ENCODE data around the gene SDR42E2. TPM values are rescaled to one million over a fixed set of nuclear protein-coding genes. Genes with fewer than 3 reads are reported as not detected.
A peak's percentile ranks its signal among the peaks of the same experiment; 100 is the strongest.
"Not testable (repeated sequence)": the region's sequence is repeated elsewhere in the genome, so short reads cannot be mapped to it uniquely, and the experiment has no call there.

Gene SDR42E2
- total and polyA plus RNA-seq, 2 donors from 2014 or later = not detected

DNA sequence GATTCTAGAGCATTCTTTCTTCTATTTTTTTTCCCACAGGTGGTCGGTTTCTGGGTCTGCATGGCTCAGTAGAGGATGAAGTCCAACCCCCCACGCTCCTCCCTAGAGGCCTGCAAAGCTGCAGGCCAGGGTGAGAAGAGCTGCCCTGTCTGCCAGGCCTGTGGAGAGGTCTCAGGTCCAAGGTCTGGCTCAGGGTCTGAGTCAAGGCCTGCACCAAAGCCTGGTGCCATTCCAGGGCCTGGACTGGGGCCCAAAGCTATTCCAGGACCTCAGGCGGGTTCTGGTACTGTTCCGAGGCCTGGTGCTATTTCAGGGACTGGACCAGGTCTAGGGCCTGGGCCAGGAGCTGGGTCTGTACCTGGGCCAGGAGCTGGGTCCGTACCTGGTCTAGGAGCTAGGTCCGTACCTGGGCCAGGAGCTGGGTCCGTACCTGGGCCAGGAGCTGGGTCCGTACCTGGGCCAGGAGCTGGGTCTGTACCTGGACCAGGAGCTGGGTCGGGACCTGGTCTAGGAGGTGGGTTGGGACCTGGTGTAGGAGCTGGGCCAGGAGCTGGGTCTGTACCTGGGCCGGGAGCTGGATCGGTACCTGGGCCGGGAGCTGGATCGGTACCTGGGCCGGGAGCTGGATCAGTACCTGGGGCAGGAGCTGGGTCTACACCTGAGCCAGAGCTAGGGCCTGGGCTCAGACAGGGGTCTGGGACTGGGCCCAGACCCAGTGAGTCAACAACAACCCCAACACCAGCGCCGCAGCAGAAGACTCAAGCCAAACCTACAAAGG lies 3.4 kb downstream of the SDR42E2 start:
- peaks cover 5% of the 10 kb centered on the region for H3K27me3 ChIP-seq (ENCODE audit: control insufficient read depth, insufficient read depth, low read length)
- no peak for TF ChIP-seq CTCF (IDR thresholded peaks at IDR 0.05; ENCODE audit: borderline replicate concordance, extremely low read depth, insufficient read depth)
- DNase-seq (peak in 1 of 5 donors; percentile 10), FAIRE-seq (no peak)
- no peak overlapping the region for H3K4me3 ChIP-seq (ENCODE audit: low read length in 3 of 3)
- no peak overlapping the region for H3K9ac ChIP-seq (ENCODE audit: low read length in 3 of 3)
- H3K36me3 ChIP-seq (ENCODE audit: control insufficient read depth in 2 of 3, insufficient read depth in 3 of 3, low read length in 3 of 3) = no peaks in the 10 kb centered on the region
- H3K27ac ChIP-seq (ENCODE audit: low read depth in 2 of 2, low read length in 2 of 2) = no peak overlapping the region
- no peaks in the 10 kb centered on the region for H3K4me1 ChIP-seq (ENCODE audit: control insufficient read depth in 2 of 3, insufficient read depth in 2 of 3, low read depth in 1 of 3, low read length in 3 of 3)
- peaks cover 0 to 4% (median 0%) of the 10 kb centered on the region in 3 donors for H3K9me3 ChIP-seq (ENCODE audit: control insufficient read depth in 2 of 3, insufficient read depth in 1 of 3, low read length in 3 of 3)
- intact Hi-C loops (cut with DNase I) = no loop called here

DNA sequence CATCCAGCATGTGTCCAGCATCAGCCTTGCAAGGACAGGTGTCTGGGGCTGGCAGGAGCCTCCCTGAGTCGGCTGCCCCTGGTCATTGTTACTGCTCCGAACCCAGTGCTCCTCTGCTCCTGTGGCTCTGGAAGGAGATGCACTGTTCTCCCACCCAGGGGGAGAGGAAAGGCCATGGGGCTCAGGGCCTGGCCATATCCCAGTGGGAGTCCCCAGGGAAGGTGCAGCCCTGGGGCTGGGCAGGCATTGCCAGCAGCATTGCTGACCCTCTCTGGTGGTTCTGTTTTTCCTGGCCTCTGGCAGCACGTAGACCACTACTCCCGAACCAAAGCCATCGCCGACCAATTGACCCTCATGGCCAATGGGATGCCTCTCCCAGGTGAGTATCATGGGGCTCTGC lies 9.6 kb downstream of the SDR42E2 start:
- H3K9ac ChIP-seq (ENCODE audit: low read length in 3 of 3) = no peak overlapping the region
- no peaks in the 10 kb centered on the region for H3K4me1 ChIP-seq (ENCODE audit: control insufficient read depth in 2 of 3, insufficient read depth in 2 of 3, low read depth in 1 of 3, low read length in 3 of 3)
- intact Hi-C loops (cut with DNase I) = no loop called here
- H3K27ac ChIP-seq (ENCODE audit: low read depth in 2 of 2, low read length in 2 of 2) = no peak overlapping the region
- H3K9me3 ChIP-seq (ENCODE audit: control insufficient read depth in 2 of 3, insufficient read depth in 1 of 3, low read length in 3 of 3) = no peaks in the 10 kb centered on the region
- no peaks in the 10 kb centered on the region for H3K36me3 ChIP-seq (ENCODE audit: control insufficient read depth in 2 of 3, insufficient read depth in 3 of 3, low read length in 3 of 3)
- no peaks in the 10 kb centered on the region for H3K27me3 ChIP-seq (ENCODE audit: control insufficient read depth, insufficient read depth, low read length)
- FAIRE-seq = no peak
- TF ChIP-seq CTCF (IDR thresholded peaks at IDR 0.05; ENCODE audit: borderline replicate concordance, extremely low read depth, insufficient read depth) = no peak
- no peak overlapping the region for H3K4me3 ChIP-seq (ENCODE audit: low read length in 3 of 3)
- no peak for DNase-seq

GRCh38 chr16:22172642-22173041 lies 10.3 kb downstream of the SDR42E2 start:
- H3K9me3 ChIP-seq (ENCODE audit: control insufficient read depth in 2 of 3, insufficient read depth in 1 of 3, low read length in 3 of 3); DNase-seq; H3K27ac ChIP-seq (ENCODE audit: low read depth in 2 of 2, low read length in 2 of 2); FAIRE-seq; H3K4me3 ChIP-seq (ENCODE audit: low read length in 3 of 3); H3K4me1 ChIP-seq (ENCODE audit: control insufficient read depth in 2 of 3, insufficient read depth in 2 of 3, low read depth in 1 of 3, low read length in 3 of 3); intact Hi-C loops (cut with DNase I); H3K9ac ChIP-seq (ENCODE audit: low read length in 3 of 3); H3K36me3 ChIP-seq (ENCODE audit: control insufficient read depth in 2 of 3, insufficient read depth in 3 of 3, low read length in 3 of 3); H3K27me3 ChIP-seq (ENCODE audit: control insufficient read depth, insufficient read depth, low read length): not testable (repeated sequence)

GRCh38 chr16:22174642-22175041 lies 12.3 kb downstream of the SDR42E2 start:
- Histone ChIP-seq H3K4me1 (ENCODE audit: control insufficient read depth in 2 of 3, insufficient read depth in 2 of 3, low read depth in 1 of 3, low read length in 3 of 3) (no peaks in the 10 kb centered on the region), H3K27ac (ENCODE audit: low read depth in 2 of 2, low read length in 2 of 2) (no peak overlapping the region), H3K27me3 (ENCODE audit: control insufficient read depth, insufficient read depth, low read length) (no peaks in the 10 kb centered on the region), H3K9ac (ENCODE audit: low read length in 3 of 3) (no peak overlapping the region), H3K9me3 (ENCODE audit: control insufficient read depth in 2 of 3, insufficient read depth in 1 of 3, low read length in 3 of 3) (no peaks in the 10 kb centered on the region), H3K36me3 (ENCODE audit: control insufficient read depth in 2 of 3, insufficient read depth in 3 of 3, low read length in 3 of 3) (no peaks in the 10 kb centered on the region), H3K4me3 (ENCODE audit: low read length in 3 of 3) (no peak overlapping the region)
- TF ChIP-seq CTCF (IDR thresholded peaks at IDR 0.05; ENCODE audit: borderline replicate concordance, extremely low read depth, insufficient read depth) = no peak
- intact Hi-C loops (cut with DNase I) = no loop called here
- DNase-seq (peak in 3 of 5 donors; percentile 22 to 24 (median 24)), FAIRE-seq (no peak)

Measured in kidney (tissue), 14 donors.